K562 (cell line): ENCODE data around the gene SCIN. TPM values are rescaled to one million over a fixed set of nuclear protein-coding genes. Genes with fewer than 3 reads are reported as not detected.

Experiments used
- ATAC-seq: fragments of 200-7000 bp; cut with Tn5 transposase; 3 replicates; pipeline ENCODE4 v1.9.1; 2020; ENCODE audit warnings: moderate library complexity
- BruUV-seq: library from RNA; stranded (reverse); fragments of 400-500 nt; replicated peaks from 2 replicates; lab custom pipeline; 2021; lab: Mats Ljungman, UMichigan
- CTCF ChIA-PET: fragments of 300-600 bp; formaldehyde crosslinking; extraction: SDS; loops from one replicate; lab custom pipeline; 2021; ENCODE audit warnings: low intra/inter-chr PET ratio; lab: Yijun Ruan, JAX
- POLR2A ChIA-PET: fragments of 300-600, 350-650 bp; sonication (Branson Sonifier 250); formaldehyde crosslinking; extraction: SDS; loops from one replicate; lab custom pipeline; 2021; ENCODE audit warnings: antibody characterized with exemption, inconsistent platforms; lab: Yijun Ruan, JAX
- DNase-seq, 4 experiments: peaks; one replicate each; pipeline versions ENCODE4 v3.0.0 to v3.0.0-alpha.2; 2011 to 2018; ENCODE audit warnings: low spot score in 3 of 4, mixed read lengths in 3 of 4; ENCODE audit errors: extremely low read depth in 1 of 4
- FAIRE-seq: peaks from 2 replicates; lab custom pipeline; 2011; peaks lifted over from hg19 to GRCh38; lab: Jason Lieb, UNC
- H2AFZ ChIP-seq: 2 replicates; pipeline ENCODE4 v1.6.0; 2011; ENCODE audit warnings: low read depth, low read length, control low read depth, inconsistent platforms
- H3K27ac ChIP-seq: fragments of 200-600 bp; 3 replicates; pipeline ENCODE4 v1.8.0; 2011; ENCODE audit warnings: low read depth, mild to moderate bottlenecking, control low read depth, inconsistent platforms, low read length, moderate library complexity, mixed read lengths; ENCODE audit errors: extremely low read depth
- H3K27me3 ChIP-seq, 2 experiments: fragments of 300-600 bp in 1 of 2; 2 replicates in 1 of 2; 3 replicates in 1 of 2; pipeline versions ENCODE4 v1.6.0 to v1.8.0; 2011; ENCODE audit warnings: inconsistent platforms in 2 of 2, low read length in 2 of 2, mild to moderate bottlenecking in 1 of 2, mixed read lengths in 1 of 2, moderate library complexity in 1 of 2; ENCODE audit not compliant: control insufficient read depth in 2 of 2, insufficient read depth in 2 of 2
- H3K36me3 ChIP-seq: fragments of 300-600 bp; 3 replicates; pipeline ENCODE4 v1.8.0; 2011; ENCODE audit warnings: mild to moderate bottlenecking, low read length, inconsistent platforms; ENCODE audit not compliant: control insufficient read depth, insufficient read depth
- H3K4me1 ChIP-seq, 2 experiments: fragments of 200-600 bp in 1 of 2; replicated peaks in 1 of 2; 2 replicates in 1 of 2; 3 replicates in 1 of 2; pipeline versions ENCODE4 v1.5.1 to v1.8.0; 2011; ENCODE audit warnings: inconsistent platforms in 2 of 2, low read length in 2 of 2, mild to moderate bottlenecking in 1 of 2, mixed read lengths in 1 of 2, moderate library complexity in 1 of 2; ENCODE audit not compliant: control insufficient read depth in 2 of 2, insufficient read depth in 2 of 2
- H3K4me2 ChIP-seq: 2 replicates; pipeline ENCODE4 v1.6.1; 2011; ENCODE audit warnings: low read length, control low read depth, inconsistent platforms, mixed read lengths; ENCODE audit not compliant: insufficient read depth
- H3K4me3 ChIP-seq: fragments of 200-600 bp; sonication (generic), shearing (Covaris generic); 2 replicates; pipeline ENCODE4 v1.5.1; 2016; ENCODE audit warnings: control low read depth, inconsistent platforms
- H3K79me2 ChIP-seq: fragments of 200-600 bp; 3 replicates; pipeline ENCODE4 v1.8.0; 2011; ENCODE audit warnings: low read length, inconsistent platforms; ENCODE audit not compliant: control insufficient read depth, insufficient read depth
- H3K9ac ChIP-seq, 2 experiments: 2 replicates each; pipeline versions ENCODE4 v1.6.0 to v1.6.1; 2011; ENCODE audit warnings: low read depth in 2 of 2, low read length in 2 of 2, control low read depth in 1 of 2, inconsistent platforms in 1 of 2, mild to moderate bottlenecking in 1 of 2, mixed read lengths in 1 of 2; ENCODE audit not compliant: insufficient read depth in 1 of 2
- H3K9me1 ChIP-seq: one replicate; pipeline ENCODE4 v1.6.0; 2011; ENCODE audit warnings: inconsistent platforms, mild to moderate bottlenecking, low read length, moderate library complexity; ENCODE audit not compliant: control insufficient read depth, insufficient read depth
- H3K9me3 ChIP-seq: replicated peaks from 2 replicates; pipeline ENCODE4 v1.5.1; 2011; ENCODE audit warnings: low read depth, low read length, inconsistent platforms; ENCODE audit not compliant: control insufficient read depth, insufficient read depth
- H4K20me1 ChIP-seq: replicated peaks from 2 replicates; pipeline ENCODE4 v1.6.1; 2011; ENCODE audit warnings: low read length, inconsistent platforms, mixed read lengths; ENCODE audit not compliant: control insufficient read depth, insufficient read depth
- CBFA2T3 ChIP-seq: fragments of 450-650 bp; IDR thresholded peaks from 2 replicates; pipeline ENCODE4 v1.6.1; 2017
- WGBS: fragments of 100-300 bp; shearing (Covaris generic); methylation state at CpG from one replicate; pipeline ENCODE4 v1.1.6; 2016; ENCODE audit warnings: low coverage, mixed read lengths; ENCODE audit not compliant: insufficient coverage; ENCODE audit errors: missing lambda C conversion rate; 5-methylcytosine and 5-hydroxymethylcytosine counted together
- in situ Hi-C: fragments of 300-500 bp; cut with MboI; formaldehyde crosslinking; loops from 4 replicates; pipeline ENCODE4 v1.15.0; 2018; ENCODE audit warnings: inconsistent platforms, mixed read lengths
- intact Hi-C: fragments of 100-400 bp; cut with micrococcal nuclease; formaldehyde crosslinking; loops from 2 replicates; pipeline ENCODE4 v1.14.2; 2022
- polyA plus RNA-seq, 8 experiments: library from polyadenylated mRNA; depleted of rRNA in 4 of 8; stranded (reverse) in 5 of 8; unstranded in 3 of 8; fragments of >200 nt; fragmentation: Nextera tagmentation in 2 of 8; fragmentation: Illumina TruSeq in 1 of 8; extraction: Ambion mirVana in 2 of 8; extraction: Trizol in 1 of 8; gene quantifications; 2 replicates each; pipeline versions ENCODE4 v1.2.1 to v1.2.3, GENCODE V29; 2011 to 2014; ENCODE audit warnings: inconsistent platforms in 1 of 8, missing spikeins in 1 of 8
- total RNA-seq, 7 experiments: library from RNA; depleted of rRNA in 6 of 7; stranded (reverse); fragments of >200 nt in 6 of 7; fragmentation: Illumina TruSeq in 2 of 7; extraction: Trizol in 2 of 7; gene quantifications; 2 replicates each; pipeline versions ENCODE4 v1.2.1 to v1.2.3, GENCODE V29; 2011 to 2021; ENCODE audit warnings: low replicate concordance in 1 of 7
- TF ChIP-seq, protein P1 (sequence below): sonication (generic); formaldehyde crosslinking; IDR thresholded peaks from 2 replicates; pipeline ENCODE4 v1.8.1; 2023; ENCODE audit warnings: mild to moderate bottlenecking, missing genetic modification reagents, moderate library complexity
- TF ChIP-seq, protein P2 (sequence below), 2 experiments: fragments of 250-450 bp in 1 of 2; fragments of 450-650 bp in 1 of 2; sonication (Bioruptor Pico) in 1 of 2; IDR thresholded peaks; 2 replicates each; pipeline versions ENCODE4 v1.6.1 to v1.8.0; 2016 to 2021; ENCODE audit warnings: mild to moderate bottlenecking in 2 of 2, moderate library complexity in 2 of 2, missing compliant biosample characterization in 1 of 2, missing genetic modification characterization in 1 of 2
- TF ChIP-seq, protein P3 (sequence below): fragments of 250-450 bp; sonication (Bioruptor Pico); IDR thresholded peaks from 2 replicates; pipeline ENCODE4 v1.8.0; 2022; ENCODE audit warnings: inconsistent platforms
- TF ChIP-seq, protein P4 (sequence below), 3 experiments: IDR thresholded peaks in 2 of 3; conservative IDR thresholded peaks in 1 of 3; 2 replicates each; pipeline ENCODE4 v1.5.1; 2011 to 2012; ENCODE audit warnings: low read length in 3 of 3, mild to moderate bottlenecking in 3 of 3, control low read depth in 2 of 3, improper control_type of control experiment in 1 of 3, inconsistent platforms in 1 of 3, low read depth in 1 of 3, mixed read lengths in 1 of 3, moderate library complexity in 1 of 3; ENCODE audit not compliant: insufficient read depth in 2 of 3
- TF ChIP-seq, protein P5 (sequence below): fragments of 450-650 bp; formaldehyde crosslinking; IDR thresholded peaks from 2 replicates; pipeline ENCODE4 v1.4.0; 2020; ENCODE audit warnings: mild to moderate bottlenecking, moderate library complexity

Gene SCIN
- total and polyA plus RNA-seq, 9 of the 15 experiments (the other 6 are each of a cell fraction or from before 2014, with no cell fraction given), result 0.67 to 18.2 (median 10.6) TPM

DNA sequence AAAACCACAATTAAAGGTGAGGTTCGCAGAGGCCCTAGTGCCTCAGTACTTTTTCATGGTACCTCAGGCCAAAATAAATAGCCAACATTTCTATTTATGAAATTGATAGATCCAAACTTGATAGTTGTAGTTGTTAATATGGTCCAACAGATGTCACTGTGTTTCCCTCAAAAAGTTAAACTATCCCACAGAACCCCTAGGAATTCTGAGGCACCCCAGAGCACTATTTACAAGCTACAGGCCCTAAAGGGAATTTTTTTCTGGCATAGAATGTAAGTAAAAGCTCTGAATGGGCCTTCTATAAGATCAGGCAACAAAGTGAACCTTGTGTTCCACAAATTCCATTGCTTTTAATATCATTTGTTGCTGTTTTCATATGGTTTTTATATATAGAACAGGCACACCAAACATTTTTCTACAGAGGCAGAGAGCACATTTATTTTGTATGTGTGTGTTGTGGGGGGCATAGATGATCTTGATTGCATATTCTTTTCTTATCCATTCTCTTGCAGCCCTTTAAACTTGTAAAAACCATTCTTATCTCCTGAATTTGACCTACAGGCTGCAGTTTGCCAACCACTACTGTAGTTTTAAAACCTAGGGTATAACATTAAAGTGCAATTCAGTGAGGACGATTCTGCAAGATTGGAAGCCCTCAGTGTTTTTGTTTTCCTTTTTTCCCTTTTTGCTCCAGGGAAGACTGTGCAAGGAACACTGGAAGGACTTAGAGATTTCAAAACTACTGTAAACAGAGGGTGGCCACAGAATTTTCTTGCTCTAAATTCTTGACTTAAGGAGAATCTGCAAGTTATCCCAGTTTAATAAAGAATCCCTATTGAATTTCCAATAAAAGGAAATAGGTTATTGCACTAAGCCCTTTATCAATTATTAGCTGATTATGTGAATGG lies 113.4 kb downstream of the SCIN start:
- ChIA-PET CTCF (interaction anchor here (0.7 to 1.6 kb wide), 3 partner anchors 159 to 579 kb away, joined by 3 to 12 read pairs (median 4); no protein-coding TSS in a partner anchor), POLR2A (no interaction called here)
- H3K27ac ChIP-seq, result no peak overlapping the region
- H3K27me3 ChIP-seq, result no peaks in the 10 kb centered on the region
- DNase-seq (no peak), ATAC-seq (no peak), FAIRE-seq (no peak)
- no peak overlapping the region for H2AFZ ChIP-seq
- H4K20me1 ChIP-seq, result peaks cover 7% of the 10 kb centered on the region; the same call in 1 of the 2 replicates
- peaks cover 8 to 9% of the 10 kb centered on the region in 2 experiments; a peak in 2 of 5 replicates for H3K4me1 ChIP-seq
- in situ Hi-C loops (loop anchor here (5.0 kb wide), 1 partner anchor 578 kb away; no protein-coding TSS in a partner anchor), intact Hi-C loops (loop anchor here (1.0 to 10.0 kb wide), 3 partner anchors 159 to 579 kb away; no protein-coding TSS in a partner anchor)
- BruUV-seq, result no TSS peak
- H3K4me2 ChIP-seq, result no peak overlapping the region
- peaks cover 25% of the 10 kb centered on the region for H3K79me2 ChIP-seq
- peaks cover 2% of the 10 kb centered on the region; the same call in 1 of the 2 replicates for H3K9me3 ChIP-seq
- H3K4me3 ChIP-seq, result no peak overlapping the region
- H3K36me3 ChIP-seq, result peaks cover 4% of the 10 kb centered on the region; the same call in 2 of the 3 replicates
- WGBS, result 8% methylated on average over 2 of the region's 2 CpGs
- no peaks in the 10 kb centered on the region for H3K9me1 ChIP-seq
- H3K9ac ChIP-seq, result no peak overlapping the region
- TF ChIP-seq, protein P1, sequence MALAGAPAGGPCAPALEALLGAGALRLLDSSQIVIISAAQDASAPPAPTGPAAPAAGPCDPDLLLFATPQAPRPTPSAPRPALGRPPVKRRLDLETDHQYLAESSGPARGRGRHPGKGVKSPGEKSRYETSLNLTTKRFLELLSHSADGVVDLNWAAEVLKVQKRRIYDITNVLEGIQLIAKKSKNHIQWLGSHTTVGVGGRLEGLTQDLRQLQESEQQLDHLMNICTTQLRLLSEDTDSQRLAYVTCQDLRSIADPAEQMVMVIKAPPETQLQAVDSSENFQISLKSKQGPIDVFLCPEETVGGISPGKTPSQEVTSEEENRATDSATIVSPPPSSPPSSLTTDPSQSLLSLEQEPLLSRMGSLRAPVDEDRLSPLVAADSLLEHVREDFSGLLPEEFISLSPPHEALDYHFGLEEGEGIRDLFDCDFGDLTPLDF (CRISPR knock-in tag), result no peak
- TF ChIP-seq, protein P2, sequence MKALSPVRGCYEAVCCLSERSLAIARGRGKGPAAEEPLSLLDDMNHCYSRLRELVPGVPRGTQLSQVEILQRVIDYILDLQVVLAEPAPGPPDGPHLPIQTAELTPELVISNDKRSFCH (CRISPR knock-in tag; IDR thresholded peaks at IDR 0.05), result no peak
- TF ChIP-seq, protein P2 (tag; IDR thresholded peaks at IDR 0.05), result no peak
- TF ChIP-seq, protein P3, sequence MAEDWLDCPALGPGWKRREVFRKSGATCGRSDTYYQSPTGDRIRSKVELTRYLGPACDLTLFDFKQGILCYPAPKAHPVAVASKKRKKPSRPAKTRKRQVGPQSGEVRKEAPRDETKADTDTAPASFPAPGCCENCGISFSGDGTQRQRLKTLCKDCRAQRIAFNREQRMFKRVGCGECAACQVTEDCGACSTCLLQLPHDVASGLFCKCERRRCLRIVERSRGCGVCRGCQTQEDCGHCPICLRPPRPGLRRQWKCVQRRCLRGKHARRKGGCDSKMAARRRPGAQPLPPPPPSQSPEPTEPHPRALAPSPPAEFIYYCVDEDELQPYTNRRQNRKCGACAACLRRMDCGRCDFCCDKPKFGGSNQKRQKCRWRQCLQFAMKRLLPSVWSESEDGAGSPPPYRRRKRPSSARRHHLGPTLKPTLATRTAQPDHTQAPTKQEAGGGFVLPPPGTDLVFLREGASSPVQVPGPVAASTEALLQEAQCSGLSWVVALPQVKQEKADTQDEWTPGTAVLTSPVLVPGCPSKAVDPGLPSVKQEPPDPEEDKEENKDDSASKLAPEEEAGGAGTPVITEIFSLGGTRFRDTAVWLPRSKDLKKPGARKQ, result no peak
- TF ChIP-seq, protein P4, sequence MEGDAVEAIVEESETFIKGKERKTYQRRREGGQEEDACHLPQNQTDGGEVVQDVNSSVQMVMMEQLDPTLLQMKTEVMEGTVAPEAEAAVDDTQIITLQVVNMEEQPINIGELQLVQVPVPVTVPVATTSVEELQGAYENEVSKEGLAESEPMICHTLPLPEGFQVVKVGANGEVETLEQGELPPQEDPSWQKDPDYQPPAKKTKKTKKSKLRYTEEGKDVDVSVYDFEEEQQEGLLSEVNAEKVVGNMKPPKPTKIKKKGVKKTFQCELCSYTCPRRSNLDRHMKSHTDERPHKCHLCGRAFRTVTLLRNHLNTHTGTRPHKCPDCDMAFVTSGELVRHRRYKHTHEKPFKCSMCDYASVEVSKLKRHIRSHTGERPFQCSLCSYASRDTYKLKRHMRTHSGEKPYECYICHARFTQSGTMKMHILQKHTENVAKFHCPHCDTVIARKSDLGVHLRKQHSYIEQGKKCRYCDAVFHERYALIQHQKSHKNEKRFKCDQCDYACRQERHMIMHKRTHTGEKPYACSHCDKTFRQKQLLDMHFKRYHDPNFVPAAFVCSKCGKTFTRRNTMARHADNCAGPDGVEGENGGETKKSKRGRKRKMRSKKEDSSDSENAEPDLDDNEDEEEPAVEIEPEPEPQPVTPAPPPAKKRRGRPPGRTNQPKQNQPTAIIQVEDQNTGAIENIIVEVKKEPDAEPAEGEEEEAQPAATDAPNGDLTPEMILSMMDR (IDR thresholded peaks at IDR 0.05 in 2 of 3, conservative IDR thresholded peaks at IDR 0.05 in 1 of 3; ENCODE audit: insufficient read depth in 2 of 3, low read depth in 1 of 3, low read length in 3 of 3), result peak; percentile 16 to 47 (median 35); a peak in 4 of 6 replicates
- TF ChIP-seq, protein P5, sequence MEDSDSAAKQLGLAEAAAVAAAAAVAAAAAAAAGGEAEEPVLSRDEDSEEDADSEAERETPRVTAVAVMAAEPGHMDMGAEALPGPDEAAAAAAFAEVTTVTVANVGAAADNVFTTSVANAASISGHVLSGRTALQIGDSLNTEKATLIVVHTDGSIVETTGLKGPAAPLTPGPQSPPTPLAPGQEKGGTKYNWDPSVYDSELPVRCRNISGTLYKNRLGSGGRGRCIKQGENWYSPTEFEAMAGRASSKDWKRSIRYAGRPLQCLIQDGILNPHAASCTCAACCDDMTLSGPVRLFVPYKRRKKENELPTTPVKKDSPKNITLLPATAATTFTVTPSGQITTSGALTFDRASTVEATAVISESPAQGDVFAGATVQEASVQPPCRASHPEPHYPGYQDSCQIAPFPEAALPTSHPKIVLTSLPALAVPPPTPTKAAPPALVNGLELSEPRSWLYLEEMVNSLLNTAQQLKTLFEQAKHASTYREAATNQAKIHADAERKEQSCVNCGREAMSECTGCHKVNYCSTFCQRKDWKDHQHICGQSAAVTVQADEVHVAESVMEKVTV (CRISPR knock-in tag), result 0 out of 2 replicates have a peak, but pooled peaks have one; percentile 38
- 0 out of 2 replicates have a peak, but pooled peaks have one; percentile 4 for TF ChIP-seq CBFA2T3
